SK-N-DZ (cell line): ENCODE data around the gene SYNE4. TPM values are rescaled to one million over a fixed set of nuclear protein-coding genes. Genes with fewer than 3 reads are reported as not detected.
"Not testable (repeated sequence)": the region's sequence is repeated elsewhere in the genome, so short reads cannot be mapped to it uniquely, and the experiment has no call there.

Experiments
- DNase-seq: peaks from one replicate; pipeline ENCODE4 v3.0.0-alpha.2; 2015; ENCODE audit warnings: low spot score
- polyA plus RNA-seq, 2 experiments: library from polyadenylated mRNA; depleted of rRNA; stranded (reverse); fragments of >200 nt; gene quantifications; 2 replicates each; pipeline ENCODE4 v1.2.3, GENCODE V29; 2014

Gene SYNE4, protein sequence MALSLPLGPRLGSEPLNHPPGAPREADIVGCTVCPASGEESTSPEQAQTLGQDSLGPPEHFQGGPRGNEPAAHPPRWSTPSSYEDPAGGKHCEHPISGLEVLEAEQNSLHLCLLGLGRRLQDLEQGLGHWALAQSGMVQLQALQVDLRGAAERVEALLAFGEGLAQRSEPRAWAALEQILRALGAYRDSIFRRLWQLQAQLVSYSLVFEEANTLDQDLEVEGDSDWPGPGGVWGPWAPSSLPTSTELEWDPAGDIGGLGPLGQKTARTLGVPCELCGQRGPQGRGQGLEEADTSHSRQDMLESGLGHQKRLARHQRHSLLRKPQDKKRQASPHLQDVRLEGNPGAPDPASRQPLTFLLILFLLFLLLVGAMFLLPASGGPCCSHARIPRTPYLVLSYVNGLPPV
- polyA plus RNA-seq (2014; cell fraction: cytosol; rRNA removed): 0.73 and 0.95 TPM in 2 replicates
- polyA plus RNA-seq (2014; cell fraction: nucleus; rRNA removed): 4.6 and 5.3 TPM in 2 replicates

DNA sequence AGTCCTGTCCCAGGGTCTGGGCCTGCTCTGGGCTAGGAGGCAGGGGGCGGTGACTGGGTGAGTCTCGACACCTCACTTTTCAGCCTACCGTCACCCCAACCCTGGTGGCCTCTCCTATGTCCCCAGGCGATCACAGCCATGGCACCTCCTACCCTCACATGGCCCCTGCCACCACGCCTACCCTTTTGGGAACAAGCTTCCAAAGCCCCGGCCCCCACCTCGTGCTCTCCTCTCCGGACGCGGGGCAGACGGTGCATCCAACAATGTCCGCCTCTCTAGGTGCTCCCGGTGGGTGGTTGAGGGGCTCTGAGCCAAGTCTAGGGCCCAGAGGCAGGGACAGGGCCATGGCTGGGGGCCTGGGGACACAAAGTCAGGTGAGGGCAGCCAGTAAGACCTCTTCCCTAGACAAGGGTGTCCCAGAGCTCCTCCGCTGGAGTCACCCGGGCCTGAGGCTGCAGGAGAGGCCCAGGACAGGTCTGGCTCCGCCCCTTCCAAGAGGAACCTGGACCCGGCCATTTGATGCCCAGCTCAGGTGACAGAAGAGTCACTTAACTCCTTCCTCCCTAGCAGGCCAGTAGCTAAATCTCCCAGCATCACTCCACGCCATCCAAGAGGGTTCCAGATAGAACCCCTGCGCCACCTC is at the start of gene SYNE4:
Gene SYNE4, minus strand, starts transcription at position 478 of the 643 bp plus-strand sequence. Its CDS starts 132 bp downstream, at position 346.
- DNase-seq: no peak

DNA sequence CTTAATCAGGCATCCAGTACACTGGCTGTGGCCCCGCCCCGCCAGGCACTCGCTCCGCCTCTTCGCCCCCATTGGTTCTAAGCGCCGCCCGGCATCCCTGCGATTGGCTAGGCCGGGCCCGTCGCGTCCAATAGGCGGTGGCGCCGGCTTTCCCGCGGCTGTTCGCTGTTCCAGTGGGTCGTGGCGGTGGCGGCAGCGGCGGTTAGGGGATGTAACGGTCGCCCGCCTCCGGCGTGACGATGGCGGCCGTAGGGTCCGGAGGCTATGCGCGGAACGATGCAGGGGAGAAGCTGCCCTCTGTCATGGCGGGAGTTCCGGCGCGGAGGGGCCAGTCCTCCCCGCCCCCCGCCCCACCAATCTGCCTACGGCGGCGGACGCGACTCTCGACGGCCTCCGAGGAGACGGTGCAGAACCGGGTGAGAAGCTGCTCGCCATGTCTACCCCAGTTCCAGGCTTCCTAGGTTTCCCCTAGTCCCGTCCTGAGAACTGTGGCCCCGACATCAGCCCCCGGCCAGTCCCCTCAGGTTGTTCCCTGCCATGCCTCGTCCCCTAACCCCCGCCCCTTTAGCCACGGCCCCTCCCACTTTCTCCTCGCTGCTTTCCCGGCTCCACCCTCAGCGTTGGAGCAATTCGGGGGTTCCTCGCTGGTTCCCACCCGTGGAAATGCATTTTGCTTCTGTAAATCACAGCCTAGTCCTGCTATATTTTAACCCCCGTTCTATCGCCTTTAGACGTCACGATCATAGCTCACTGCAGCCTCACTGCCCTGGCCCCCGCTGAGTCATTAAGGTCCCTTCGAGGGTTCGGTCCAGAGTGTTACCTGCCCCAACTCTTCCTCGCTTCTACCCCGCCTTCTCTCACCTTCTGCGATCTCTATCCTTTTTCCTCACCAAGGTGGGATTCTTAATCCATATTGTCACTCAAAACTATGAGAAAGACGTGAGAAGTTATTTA is 46.4 kb upstream of the SYNE4 start, which contains the start of gene WDR62:
Gene WDR62, plus strand, starts transcription at position 165 of the 954 bp plus-strand sequence. Its CDS starts 75 bp downstream, at position 240.
- peak; percentile 93 for DNase-seq

DNA sequence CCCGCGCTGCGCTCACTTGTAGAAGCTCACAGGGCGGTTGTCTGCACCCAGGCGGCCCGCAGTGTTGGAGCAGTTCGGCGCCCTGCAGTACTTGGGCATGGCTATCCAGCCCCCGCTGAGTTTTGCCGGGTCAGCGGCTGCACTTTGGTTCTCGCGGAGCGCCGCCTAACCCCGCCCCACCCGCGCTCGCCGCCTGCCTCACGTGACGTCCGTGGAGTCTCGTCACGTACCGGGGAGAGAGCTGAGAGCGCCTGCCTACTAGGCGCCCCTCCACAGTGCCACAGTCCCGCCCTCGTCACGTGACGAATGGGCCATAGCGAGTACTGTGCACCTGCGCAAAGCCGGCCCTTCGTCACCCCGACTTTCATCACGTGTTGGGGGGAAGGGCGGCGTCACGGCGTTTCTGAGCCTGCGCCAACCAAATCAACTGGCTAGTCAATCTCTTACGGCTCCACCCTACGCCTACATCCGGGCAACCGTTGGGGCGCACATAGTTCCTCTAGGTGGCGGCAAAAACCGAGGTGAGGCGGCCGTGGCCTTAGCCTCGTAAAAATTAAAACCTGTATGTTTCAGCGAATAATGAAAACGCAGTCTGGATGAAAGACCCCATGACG is 45.6 kb upstream of the SYNE4 start, which contains the start of gene THAP8:
Gene THAP8, minus strand, starts transcription at position 167 of the 614 bp plus-strand sequence. Its CDS starts 68 bp downstream, at position 99.
- DNase-seq: peak; percentile 98

DNA sequence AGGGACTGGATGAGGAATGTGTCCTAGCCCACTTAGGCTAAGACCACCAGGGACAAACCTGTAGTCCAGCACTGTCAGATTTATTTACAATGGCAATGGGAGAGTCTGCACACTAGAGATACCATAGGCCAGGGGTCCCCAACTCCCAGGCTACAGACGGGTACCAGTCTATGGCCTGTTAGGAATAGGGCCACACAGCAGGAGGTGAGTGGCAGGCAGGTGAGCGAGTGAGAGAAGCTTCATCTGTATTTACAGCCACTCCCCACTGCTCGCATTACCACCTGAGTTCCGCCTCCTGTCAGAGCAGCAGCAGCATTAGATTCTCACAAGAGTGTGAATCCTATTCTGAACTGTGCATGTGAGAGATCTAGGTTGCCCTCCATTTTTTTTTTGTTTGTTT is 43.0 kb upstream of the SYNE4 start:
- no peak for DNase-seq

DNA sequence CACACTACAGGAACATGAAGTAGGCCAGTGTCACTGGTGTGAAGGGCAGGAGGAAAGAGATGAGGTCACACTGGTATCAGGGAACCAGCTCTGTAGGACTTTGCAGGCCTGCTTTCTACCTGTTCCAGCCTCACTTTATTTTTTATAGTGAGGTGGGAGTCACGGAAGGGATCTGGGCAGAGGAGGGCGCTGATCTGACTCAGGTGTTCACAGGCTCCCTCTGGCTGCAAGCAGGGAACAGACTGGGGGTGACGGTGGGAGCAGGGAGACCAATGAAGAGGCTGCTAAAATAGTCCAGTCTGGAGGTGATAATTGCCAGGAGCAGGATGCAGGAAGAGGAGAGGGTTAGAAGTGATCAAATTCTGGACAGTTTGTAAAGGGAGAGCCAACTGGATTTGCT is 42.6 kb upstream of the SYNE4 start:
- no peak for DNase-seq

DNA sequence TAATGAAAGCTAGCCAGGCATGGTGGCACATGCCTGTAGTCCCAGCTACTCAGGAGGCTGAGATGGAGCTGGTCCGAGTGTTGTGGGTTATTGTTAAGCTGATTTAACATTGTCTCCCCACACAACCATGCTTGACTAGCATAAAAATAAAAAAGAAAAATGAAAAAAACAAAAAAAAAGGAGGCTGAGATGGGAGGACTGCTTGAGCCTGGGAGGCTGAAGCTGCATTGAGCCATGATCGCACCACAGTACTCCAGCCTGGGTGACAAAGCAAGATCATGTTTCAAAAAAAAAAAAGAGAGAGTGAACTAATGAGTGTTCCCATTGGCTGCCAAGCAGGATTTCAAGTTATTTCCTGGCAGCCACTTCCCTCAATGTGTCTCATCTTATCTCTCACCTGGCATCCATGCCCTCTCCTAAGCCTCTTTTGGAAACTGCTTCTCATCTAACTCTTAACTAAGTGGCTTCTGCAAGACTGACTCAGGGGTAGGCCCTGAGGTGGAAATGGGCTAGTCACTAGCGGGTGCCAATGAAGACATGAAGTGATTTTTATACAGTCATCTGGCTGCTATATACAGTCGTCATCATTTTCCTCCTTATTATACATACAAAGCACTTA is 40.6 kb upstream of the SYNE4 start:
- no peak for DNase-seq

DNA sequence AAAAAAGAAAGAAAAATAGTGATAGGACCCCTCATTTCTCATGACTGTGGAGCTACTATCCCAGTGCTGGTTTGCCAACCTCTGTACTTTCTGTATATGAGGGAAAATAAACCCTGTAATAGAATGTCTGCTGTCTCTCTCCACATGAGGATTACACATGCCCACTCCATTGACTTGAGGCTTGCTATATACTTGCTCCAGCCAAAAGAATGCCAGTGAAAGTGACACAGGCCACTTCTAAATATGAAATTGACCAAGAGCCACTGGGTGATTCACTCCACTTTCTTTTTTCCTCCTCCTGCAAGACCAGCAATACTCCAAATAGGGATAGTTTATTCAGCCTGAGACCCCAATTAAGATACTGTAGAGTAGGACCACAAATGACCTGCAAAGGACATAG is 39.2 kb upstream of the SYNE4 start:
- DNase-seq: no peak

DNA sequence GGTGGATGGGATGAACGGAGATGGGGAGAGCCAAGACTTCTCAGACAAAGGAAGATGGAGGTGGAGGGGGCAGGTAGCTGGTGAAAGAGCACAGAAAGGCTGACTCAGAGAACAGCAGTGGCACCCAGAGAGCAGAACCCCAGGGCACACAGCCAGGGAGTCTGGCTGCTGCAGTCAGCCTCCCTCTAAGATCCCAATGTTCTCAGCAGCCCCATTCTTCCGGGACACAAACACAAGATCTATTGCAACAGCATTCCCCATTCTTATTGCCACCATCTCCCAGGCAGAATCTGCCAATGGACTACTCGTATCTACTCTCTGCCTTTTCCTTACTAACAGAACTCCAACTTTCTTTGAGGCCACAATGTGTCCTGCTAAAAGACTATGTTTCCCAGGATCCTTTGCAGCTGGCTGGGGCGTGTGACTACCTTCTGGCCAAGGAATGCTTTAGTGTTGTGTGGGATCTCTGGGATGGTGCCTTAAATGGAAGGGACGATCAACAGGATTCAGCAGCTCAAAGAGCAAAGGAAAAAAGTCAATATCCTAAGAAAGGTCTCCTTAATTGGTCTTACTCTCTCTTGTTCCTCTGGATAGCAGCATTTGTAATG is 37.9 kb upstream of the SYNE4 start:
- no peak for DNase-seq

DNA sequence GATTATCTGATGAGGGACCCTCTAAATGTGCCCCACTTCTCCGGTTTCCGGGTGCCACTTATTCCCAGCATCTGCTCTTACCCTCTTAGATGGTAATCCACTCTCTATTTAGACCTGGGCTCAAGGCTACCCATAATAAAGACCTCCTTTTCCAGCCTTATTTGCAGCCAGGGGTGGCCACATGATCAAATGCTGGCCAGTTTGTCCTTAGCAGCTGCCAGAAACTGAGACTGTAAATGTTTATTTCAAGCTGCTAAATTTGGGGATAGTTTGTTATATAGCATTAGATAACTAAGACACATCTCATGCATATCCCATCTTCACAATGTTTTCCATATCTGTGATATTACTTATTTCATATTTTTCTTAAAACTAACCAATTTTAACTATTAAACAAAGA is 35.3 kb upstream of the SYNE4 start:
- DNase-seq: no peak

DNA sequence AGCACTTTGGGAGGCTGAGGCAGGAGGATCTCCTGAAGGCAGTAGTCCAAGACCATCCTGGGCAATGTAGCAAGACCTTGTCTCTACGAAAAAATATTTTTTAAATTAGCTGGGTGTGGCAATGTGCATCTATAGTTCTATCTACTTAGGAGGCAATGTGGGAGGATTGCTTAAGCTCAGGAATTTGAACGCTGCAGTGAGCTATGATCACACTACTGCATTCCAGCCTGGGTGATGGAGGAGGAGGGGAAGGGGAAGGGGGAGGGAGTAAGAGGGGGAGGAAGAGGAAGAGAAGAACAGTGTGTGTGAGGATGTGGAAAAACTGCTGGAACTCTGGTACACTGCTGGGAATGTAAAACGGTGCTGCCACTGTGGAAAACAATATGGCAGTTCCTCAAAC is 33.2 kb upstream of the SYNE4 start:
- no peak for DNase-seq

DNA sequence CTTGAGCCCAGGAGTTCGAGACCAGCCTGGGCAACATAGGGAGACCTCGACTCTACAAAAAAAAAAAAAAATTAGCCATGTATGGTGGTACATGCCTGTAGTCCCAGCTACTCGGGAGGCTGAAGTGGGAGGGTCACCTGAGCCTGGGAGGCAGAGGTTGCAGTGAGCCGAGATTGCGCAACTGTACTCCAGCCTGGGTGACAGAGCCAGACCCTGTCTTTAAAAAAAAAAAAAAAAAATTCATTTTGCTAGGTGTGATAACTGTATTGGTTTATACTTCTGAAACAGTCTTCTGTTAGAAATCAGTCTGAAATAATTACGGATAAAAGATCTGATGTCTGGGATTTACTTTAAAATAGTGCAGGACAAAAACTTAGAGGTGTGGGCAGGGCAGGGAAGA is 32.5 kb upstream of the SYNE4 start:
- DNase-seq: not testable (repeated sequence)

DNA sequence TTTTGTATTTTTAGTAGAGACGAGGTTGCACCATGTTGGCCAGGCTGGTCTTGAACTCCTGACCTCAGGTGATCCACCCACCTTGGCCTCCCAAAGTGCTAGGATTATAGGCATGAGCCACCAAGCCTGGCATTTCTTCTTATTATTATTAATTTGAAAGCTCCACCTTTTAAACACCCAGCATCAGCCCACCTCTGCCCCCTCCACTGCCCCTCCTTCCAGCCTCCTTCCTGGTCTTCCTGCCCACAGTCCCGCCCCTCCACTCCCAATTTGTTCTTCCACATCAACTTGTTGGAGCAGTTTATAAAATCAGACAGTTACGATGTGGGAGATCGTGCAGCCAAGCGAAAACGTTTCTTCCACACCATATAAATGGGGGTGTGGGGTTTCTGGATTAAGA is 31.9 kb upstream of the SYNE4 start:
- no peak for DNase-seq

DNA sequence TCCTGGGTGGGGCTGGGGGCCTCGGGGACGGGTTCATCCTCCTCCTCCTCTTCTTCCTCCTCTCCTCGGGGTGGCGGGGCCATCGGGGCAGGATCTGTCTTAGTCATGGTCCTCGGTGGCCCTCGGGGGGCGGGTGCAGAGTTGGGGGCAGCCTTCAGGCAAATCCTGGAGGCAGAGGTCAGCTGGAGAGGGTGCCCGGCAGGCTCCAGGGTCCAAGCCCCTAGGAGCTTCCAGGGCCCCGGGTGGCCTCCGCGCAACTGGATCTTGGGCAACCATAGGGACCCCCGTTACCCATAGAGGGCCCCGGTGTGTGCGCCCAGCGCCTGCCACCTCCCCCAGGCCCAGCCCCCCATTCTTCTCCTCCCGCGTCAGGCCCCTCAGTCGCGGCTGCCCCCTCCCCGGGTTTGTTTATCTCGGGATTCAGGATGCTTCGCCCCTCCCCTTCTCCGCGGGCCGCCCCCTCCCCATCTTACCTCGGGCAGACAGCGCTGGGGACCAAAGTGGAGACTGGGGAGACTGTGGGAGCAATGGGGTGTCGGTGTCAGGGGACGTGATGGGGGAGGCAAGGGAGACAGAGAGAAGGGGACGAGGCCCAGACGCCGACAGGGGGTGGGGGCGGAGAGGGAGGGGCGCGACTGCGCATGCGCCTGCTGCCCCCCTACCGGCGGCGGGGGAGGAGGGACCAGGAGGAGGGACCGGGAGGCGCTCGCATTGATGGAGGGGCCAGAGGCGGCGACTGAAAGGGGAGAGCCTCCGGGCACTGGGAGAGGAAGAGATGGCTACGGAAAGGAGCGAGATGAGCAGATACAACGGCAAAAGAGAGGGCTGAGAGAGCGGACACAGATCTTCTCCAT is 23.9 kb upstream of the SYNE4 start, which contains the start of gene CLIP3:
Gene CLIP3, minus strand, starts transcription at position 623 of the 854 bp plus-strand sequence. Its CDS starts 516 bp downstream, at position 107.
- peak; percentile 80 for DNase-seq

DNA sequence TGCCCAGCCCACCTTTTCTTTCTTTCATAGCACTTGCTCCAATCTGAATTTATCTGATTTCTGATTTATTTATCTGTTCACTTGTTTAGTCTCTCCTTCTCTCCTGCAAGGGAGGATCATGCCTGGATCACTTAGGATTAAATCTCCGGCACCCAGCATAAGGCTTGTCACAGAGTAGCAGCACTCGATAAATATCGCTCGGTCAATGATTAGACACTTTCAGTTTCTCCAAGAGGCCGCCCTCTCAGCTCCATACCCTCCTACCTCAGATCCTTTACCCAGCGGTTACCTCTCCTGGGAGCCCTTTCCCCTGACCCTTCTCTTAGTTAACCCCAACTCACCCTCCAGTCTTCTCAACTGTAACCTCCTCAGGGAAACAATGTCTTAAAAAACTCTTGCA is 22.7 kb upstream of the SYNE4 start:
- no peak for DNase-seq

DNA sequence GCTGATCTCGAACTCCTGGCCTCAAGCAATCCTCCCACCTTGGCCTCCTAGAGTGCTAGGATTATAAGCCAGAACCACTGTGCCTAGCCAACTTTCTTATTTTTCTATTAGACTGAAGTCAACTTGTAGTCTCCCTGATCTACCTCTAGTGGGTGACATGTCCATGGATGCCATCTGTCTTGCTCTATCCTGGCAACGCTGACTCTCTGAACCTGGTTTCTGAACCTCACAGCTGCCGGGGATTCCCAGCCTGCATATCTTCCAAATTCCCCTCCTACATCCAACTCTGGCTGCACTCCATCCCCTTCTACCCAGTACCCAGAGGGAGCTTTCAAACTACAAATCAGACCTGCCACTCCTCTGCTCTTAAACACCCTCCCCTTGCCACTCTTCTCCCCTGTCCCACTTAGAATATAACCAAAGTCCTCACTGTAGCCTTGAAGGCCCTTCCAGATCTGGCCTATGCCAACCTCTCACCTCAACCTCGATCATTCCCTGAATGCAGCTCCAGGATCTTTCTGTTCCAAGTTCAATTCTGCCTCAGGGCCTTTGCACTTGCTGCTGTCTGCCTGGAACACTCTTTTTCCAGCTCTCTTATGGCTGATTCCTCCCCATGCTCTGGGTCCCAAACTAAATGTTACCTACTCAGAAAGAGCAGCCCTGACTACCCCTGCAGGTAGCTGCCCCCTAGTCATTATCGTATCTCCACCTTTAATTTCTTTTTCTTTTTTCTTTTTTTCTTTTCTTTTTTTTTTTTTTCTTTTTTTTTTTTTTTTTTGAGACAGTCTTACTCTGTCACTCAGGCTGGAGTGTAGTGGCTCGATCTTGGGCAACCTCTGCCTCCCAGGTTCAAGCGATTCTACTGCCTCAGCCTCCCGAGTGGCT is 21.9 kb upstream of the SYNE4 start:
- DNase-seq: no peak

DNA sequence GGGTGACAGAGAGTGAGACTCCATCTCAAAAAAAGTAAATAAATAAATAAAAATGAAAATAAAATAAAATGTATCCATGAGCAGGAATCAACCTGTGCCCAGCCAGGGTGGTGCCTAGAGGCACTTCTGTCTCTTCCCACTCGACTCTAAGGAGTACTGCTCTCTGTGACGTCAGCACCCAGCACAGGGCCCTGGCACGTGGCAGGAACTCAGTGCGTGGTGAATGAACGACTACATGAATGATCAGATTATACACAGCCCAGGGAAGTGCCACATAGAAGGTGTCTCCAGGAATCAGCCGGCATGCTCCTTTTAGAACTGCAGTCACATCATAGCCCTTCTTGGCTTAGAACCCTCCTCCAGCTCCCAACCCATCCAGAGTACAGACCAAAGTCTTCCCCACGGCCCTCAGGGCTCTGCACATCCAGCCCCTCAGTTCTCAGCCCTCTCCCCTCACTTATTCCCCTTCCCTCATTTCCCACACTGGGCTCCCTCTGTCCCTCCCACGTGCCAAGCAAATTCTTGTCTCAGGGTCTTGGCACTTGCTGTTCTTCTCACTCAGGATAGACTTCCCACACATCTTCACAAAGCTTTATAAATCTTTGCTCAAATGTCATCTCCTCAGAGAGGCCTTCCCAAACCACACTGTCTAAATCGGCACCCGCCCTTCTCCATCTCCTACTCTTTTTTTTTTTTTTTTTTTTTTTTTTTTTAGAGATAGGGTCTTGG is 19.9 kb upstream of the SYNE4 start:
- no peak for DNase-seq

DNA sequence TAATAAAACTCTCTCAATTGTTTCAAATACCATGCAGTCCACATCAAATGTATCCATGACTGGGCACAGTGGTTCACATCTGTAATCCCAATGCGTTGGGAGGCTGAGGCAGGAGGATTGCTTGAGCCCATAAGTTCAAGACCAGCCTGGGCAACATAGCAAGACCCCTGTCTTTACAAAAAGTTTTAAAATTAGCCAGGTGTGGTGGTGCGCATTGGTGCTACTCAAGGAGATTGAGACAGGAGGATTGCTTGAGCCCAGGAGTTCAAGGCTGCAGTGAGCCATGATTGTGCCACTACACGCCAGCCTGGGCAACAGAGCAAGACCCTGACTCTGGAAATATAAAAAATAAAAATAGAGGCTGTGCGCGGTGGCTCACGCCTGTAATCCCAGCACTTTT is 19.1 kb upstream of the SYNE4 start:
- DNase-seq: no peak
